ENCODE results near the gene METTL4. TPM values are rescaled to one million over a fixed set of nuclear protein-coding genes. Genes with fewer than 3 reads are reported as not detected.

Gene METTL4
- total and polyA plus RNA-seq, 9 donors = 4.8 to 16.0 (median 8.5) TPM

GRCh38 chr18:2559249-2559648 lies 12.1 kb downstream of the METTL4 start:
- H3K27ac ChIP-seq = no peak overlapping the region
- no peaks in the 10 kb centered on the region for H3K36me3 ChIP-seq
- intact Hi-C loops (cut with DNase I) = no loop called here
- H3K27me3 ChIP-seq = no peaks in the 10 kb centered on the region
- TF ChIP-seq EP300 (IDR thresholded peaks at IDR 0.05) = no peak
- no peak for TF ChIP-seq CTCF (IDR thresholded peaks at IDR 0.05)
- no peak for TF ChIP-seq POLR2A (IDR thresholded peaks at IDR 0.05)
- no peaks in the 10 kb centered on the region for H3K4me1 ChIP-seq (ENCODE audit: insufficient read depth)
- 93 to 96% (median 95%) methylated on average over 1 of the region's 1 CpG for WGBS, 3 donors
- no peak overlapping the region for H3K4me3 ChIP-seq
- no peaks in the 10 kb centered on the region for H3K9me3 ChIP-seq
- no peak for DNase-seq

- H3K27me3 ChIP-seq = no peaks in the 10 kb centered on the region
- intact Hi-C loops (cut with DNase I) = no loop called here
- DNase-seq = no peak
- H3K4me1 ChIP-seq (ENCODE audit: insufficient read depth) = no peaks in the 10 kb centered on the region
- H3K36me3 ChIP-seq = no peaks in the 10 kb centered on the region
- no peaks in the 10 kb centered on the region for H3K9me3 ChIP-seq
- TF ChIP-seq CTCF (IDR thresholded peaks at IDR 0.05) (no peak), POLR2A (IDR thresholded peaks at IDR 0.05) (no peak), EP300 (IDR thresholded peaks at IDR 0.05) (no peak)
- 68 to 100% (median 70%) methylated on average over 1 of the region's 1 CpG for WGBS, 3 donors
- no peak overlapping the region for H3K27ac ChIP-seq
- H3K4me3 ChIP-seq = no peak overlapping the region
These were observed 13.8 kb downstream of the METTL4 start for GRCh38 chr18:2557536-2557935.

GRCh38 chr18:2555895-2556294 lies 15.4 kb downstream of the METTL4 start:
- 87 to 91% (median 89%) methylated on average over 4 of the region's 4 CpGs for WGBS, 3 donors
- no peak overlapping the region for H3K4me3 ChIP-seq
- no peak overlapping the region for H3K27ac ChIP-seq
- no peaks in the 10 kb centered on the region for H3K9me3 ChIP-seq
- no peaks in the 10 kb centered on the region for H3K36me3 ChIP-seq
- no peaks in the 10 kb centered on the region for H3K27me3 ChIP-seq
- TF ChIP-seq CTCF (IDR thresholded peaks at IDR 0.05) = no peak
- no peak for TF ChIP-seq POLR2A (IDR thresholded peaks at IDR 0.05)
- no peak for TF ChIP-seq EP300 (IDR thresholded peaks at IDR 0.05)
- DNase-seq = no peak
- H3K4me1 ChIP-seq (ENCODE audit: insufficient read depth) = no peaks in the 10 kb centered on the region
- intact Hi-C loops (cut with DNase I) = no loop called here

GRCh38 chr18:2554696-2555095 lies 16.6 kb downstream of the METTL4 start:
- H3K4me3 ChIP-seq = no peak overlapping the region
- no peaks in the 10 kb centered on the region for H3K36me3 ChIP-seq
- no peak overlapping the region for H3K27ac ChIP-seq
- H3K9me3 ChIP-seq = no peaks in the 10 kb centered on the region
- WGBS, 3 donors = 79 to 86% (median 81%) methylated on average over 4 of the region's 4 CpGs
- no peaks in the 10 kb centered on the region for H3K27me3 ChIP-seq
- TF ChIP-seq CTCF (IDR thresholded peaks at IDR 0.05) (no peak), EP300 (IDR thresholded peaks at IDR 0.05) (no peak), POLR2A (IDR thresholded peaks at IDR 0.05) (no peak)
- intact Hi-C loops (cut with DNase I) = no loop called here
- H3K4me1 ChIP-seq (ENCODE audit: insufficient read depth) = no peaks in the 10 kb centered on the region
- DNase-seq = no peak

GRCh38 chr18:2551425-2551824 lies 19.9 kb downstream of the METTL4 start:
- 80 to 98% (median 82%) methylated on average over 3 of the region's 3 CpGs for WGBS, 3 donors
- TF ChIP-seq EP300 (IDR thresholded peaks at IDR 0.05) (no peak), CTCF (IDR thresholded peaks at IDR 0.05) (no peak), POLR2A (IDR thresholded peaks at IDR 0.05) (no peak)

More at GRCh38 chr18:2551425-2551824, 19.9 kb downstream of the METTL4 start:
- intact Hi-C loops (cut with DNase I) = no loop called here
- no peak overlapping the region for H3K27ac ChIP-seq
- H3K4me1 ChIP-seq (ENCODE audit: insufficient read depth) = no peaks in the 10 kb centered on the region
- H3K27me3 ChIP-seq = no peaks in the 10 kb centered on the region
- no peak overlapping the region for H3K4me3 ChIP-seq
- H3K9me3 ChIP-seq = no peaks in the 10 kb centered on the region
- H3K36me3 ChIP-seq = no peaks in the 10 kb centered on the region
- no peak for DNase-seq
